Thyroid gland (tissue), 4 donors: Measurements from ENCODE around the gene FAM20A.

Experiments
- CTCF ChIP-seq, 6 experiments: fragments of 200-600 bp in 3 of 6; fragments of 450-650 bp in 3 of 6; sonication (generic) in 3 of 6; IDR thresholded peaks; one replicate each; pipeline ENCODE4 v1.5.1; 2016 to 2019; ENCODE audit warnings: antibody characterized with exemption in 6 of 6, mild to moderate bottlenecking in 2 of 6, inconsistent platforms in 1 of 6, moderate library complexity in 1 of 6
- POLR2A ChIP-seq, 2 donors: fragments of 450-650 bp; IDR thresholded peaks; one replicate each; pipeline ENCODE4 v1.6.1; 2017; ENCODE audit warnings: antibody characterized with exemption in 2 of 2, mild to moderate bottlenecking in 2 of 2, moderate library complexity in 1 of 2

GRCh38 chr17:68576137-68576536 lies 25.0 kb downstream of the FAM20A start:
- TF ChIP-seq CTCF (IDR thresholded peaks at IDR 0.05) (no peak), POLR2A (IDR thresholded peaks at IDR 0.05) (no peak)
